Measurements from ENCODE around the gene NEAT1.

DNA sequence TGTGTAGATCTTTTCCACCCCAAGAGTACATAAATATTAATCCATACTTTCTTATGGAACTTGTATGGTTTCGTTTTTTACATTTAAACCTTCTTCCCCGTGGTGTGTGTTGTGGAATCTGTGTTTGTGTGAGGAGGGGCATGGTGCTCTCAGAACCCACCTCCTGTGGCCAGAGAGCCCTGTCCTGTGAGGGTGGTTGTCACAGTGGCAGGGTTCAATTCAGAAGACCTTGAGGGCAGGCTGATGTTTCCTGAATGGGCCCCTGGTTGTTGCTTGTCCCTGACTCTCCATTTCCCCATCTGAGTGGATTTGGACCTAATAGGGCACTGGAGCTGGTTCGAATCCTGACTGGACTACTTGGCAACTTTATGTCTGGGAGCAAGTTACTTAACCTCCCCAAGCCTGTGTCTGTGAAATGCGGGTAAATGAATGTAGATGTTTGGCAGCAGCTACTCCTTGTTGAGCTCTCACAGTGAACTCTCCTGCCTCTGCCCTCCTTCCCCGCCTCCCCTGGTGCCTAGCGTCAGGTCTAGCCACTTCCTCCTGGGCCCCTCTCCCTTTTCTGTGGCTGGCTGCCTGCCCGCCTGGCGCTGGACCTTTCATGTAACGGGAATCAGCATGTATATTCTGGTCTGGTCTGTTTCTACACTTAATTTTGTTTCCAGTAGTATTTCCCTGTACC lies 7.3 kb downstream of the NEAT1 start:
- peak in 2 of 6 experiments; percentile 3 to 7 for TF ChIP-seq CTCF (IDR thresholded peaks at IDR 0.05)
- TF ChIP-seq POLR2A (IDR thresholded peaks at IDR 0.05): peak in 3 of 4 donors; percentile 57 to 67 (median 57)

Measured in esophagus squamous epithelium (tissue), 4 donors.